Activated CD4-positive, alpha-beta T cell treated with anti-CD3 and anti-CD28 coated beads, Interleukin-2, amount 50 U/mL, for 4 hours (primary cell): ENCODE measurements around the gene ZNF700.
"Not testable (repeated sequence)": the region's sequence is repeated elsewhere in the genome, so short reads cannot be mapped to it uniquely, and the experiment has no call there.

Experiments
- DNase-seq, 2 experiments: peaks; one replicate each; pipeline ENCODE4 v3.0.0-alpha.2; 2020

ZNF700 gene

DNA sequence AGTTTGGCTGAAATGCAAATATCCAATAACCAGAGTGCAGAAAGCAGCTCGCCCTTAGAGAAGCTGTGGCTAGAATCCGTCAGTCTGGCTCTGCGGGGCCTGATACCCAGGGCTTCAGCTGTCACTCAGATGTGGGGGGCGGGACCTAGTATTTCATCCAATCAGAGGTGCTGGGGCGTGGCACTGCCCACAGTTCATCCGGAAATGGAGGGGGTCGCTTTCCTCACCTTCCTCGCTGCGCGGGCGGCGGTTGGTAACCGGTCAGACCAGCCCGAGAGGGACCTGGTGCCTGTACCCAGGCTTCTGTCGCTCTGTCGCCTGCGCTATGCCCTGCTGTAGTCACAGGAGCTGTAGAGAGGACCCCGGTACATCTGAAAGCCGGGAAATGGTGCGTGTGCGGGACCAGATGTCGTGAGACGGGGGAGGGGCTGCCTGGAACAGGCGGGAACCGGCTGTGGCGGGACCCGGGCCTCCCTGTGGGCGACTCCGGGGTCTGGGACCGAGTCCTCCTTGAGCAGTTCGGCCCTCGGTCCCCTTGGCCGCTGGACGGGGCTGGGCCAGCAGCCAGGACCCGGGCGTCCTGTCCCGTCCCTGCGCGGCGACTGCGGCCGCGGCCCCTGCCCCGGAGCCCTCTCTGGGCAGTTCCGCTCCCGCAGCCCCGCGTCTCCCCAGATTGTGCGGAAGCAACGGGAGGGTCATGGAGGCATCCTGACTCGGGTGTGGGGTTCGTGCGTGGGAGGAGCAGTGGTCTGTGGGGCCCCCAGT is at the start of gene ZNF700:
TSS of gene ZNF700 (plus strand) at position 222 of the 765 bp plus-strand sequence. CDS start at position 326, 104 bp downstream.
- DNase-seq = peak; percentile 89 to 90

DNA sequence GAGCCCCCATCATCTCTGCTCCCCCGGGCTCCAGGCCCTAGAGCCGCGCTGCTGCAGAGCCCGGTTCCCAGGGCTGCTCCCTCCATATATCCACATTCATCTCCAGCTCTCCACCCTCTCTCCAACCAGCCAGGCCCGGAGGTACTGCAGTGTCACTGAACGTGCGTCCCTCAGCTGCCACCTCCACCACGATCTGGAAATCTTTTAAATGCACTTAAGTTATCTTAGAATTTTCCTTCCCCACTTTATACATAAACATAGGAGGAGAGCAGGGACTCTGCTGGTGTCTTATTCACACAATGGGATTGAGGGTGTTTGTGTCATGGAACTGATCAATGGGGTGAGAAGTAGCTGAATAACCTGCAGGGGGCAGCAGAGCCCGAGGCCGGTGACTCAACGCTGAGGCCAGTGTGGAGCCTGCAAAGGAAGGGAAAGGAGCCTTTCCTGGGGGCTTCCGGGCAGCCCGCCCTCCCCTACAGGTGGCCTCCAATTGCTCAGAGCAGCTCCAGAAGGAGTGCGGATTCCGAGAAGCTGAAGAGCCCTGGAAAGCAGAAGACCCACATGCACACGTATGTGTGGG is 45.1 kb upstream of the ZNF700 start:
- DNase-seq = peak; percentile 16 to 31

DNA sequence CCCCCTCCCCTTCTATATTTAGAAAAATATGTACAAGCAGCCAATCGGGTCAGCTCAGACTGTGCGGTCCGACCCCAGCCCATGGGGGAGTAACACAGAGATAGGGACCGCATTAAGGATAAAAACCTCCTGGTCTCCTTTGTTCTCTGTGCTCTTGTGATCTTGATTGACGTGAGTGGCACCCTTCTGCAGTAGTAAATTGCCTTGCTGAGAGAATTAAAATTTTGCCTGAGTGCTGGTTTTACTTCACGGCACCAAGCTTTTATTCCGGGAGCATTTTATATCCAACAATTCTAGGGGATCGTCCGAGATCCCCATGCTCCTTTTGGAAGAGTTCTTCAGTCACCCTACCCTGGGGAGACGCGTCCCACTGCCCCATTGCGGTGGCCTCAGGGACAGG is 44.3 kb upstream of the ZNF700 start:
- DNase-seq = no peak

DNA sequence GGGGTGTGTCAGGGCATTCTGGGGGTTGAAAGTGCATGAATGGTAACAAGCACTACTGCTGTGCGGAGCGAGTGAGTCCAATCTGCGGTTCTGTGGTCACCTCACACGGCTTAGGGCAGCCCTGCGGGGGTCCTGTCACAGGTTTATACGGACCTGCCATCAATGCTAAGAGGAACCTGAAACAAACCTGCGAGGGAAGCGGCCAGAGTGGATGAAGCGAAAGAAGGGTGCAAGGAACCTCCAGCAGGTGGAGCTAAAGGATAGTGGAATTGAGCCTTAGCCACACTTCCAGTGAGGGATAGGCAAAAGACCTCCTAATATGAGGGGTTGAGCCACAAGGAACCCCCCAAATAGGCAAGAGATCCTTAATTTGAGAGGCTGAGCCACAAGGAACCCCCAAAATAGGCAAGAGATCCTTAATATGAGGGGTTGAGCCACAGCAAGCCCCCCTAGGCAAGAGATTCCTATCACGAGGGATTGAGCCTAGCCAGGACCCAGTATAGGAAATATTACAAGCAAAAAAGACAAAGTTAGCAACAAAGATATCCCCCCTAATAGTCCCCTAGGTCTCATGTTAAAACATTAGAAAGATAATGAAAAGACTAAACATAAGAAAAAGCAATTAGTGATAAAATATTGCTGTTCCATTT is 43.6 kb upstream of the ZNF700 start:
- DNase-seq = peak; percentile 52

DNA sequence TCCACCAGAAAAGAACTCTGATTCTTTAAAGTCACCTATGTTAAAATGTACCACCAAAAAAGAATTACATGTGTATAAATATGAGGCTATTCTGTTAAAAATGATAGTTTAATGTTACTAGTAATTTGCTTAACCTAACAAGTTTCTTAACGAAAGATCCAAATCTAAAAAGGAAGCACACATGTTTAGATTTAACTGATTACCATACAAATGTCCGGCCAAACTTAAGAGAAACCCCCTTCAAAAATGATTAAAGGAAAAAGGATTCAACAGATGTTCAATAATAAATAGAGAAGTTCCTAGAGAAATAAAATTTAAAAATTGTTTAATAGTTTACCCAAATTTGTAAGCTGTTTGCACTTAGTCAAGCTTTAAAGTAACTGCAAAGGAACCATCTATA is 42.3 kb upstream of the ZNF700 start:
- DNase-seq = no peak

DNA sequence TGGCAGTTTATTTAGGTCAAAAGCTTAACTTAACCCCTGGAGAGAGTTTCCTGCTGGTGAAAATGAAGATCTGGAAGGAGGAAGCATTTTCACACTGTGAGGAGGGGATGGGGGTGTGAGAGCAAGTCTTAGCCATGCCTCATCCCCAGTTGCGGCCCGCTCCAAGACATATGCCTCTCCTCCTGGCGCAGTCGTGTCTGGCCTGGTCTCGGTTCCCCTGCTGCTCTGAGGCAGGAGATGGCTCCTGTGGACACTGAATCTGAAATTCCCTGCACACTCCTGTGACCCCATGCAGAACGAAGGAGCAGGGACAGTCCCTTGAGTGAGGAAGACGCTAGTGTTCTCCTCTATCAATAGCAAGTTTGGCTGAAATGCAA is 37.7 kb upstream of the ZNF700 start:
- no peak for DNase-seq

DNA sequence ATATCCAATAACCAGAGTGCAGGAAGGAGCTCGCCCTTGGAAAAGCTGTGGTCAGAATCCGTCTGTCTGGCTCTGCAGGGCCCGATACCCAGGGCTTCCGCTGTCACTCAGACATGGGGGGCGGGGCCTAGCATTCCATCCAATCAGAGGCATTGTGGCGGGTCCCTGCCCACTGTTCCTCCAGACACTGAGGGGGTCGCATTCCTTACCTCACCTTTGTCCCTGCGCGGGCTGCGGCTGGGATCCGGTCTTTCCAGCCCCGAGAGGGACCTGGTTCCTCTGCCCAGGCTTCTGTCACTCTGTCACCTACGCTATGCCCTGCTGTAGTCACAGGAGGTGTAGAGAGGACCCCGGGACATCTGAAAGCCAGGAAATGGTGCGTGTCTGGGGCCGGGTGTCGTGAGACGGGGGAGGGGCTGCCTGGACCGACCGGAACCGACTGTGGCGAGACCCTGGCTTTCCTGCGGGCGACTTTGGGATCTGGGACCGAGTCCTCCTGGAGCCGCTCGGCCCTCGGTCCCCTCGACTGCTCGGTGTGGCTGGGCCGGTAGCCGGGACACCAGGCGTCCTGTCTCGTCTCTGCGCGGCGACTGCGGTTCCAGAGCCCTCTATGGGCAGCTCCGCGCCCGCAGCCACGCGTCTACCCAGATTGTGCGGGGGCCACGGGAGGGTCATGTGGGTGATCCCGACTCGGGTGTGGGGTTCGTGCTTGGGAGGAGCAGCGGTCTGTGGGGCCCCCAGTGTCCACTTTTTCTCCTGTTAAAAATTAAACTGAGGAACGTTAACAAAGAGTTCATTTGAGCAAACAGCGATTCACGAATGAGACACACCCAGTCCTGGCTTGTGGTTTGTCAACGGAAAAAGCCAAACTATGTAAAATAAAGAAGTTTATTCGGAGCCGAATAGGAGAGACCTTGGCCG is 37.0 kb upstream of the ZNF700 start, which contains the start of gene ZNF69:
TSS of gene ZNF69 (plus strand) at position 172 of the 921 bp plus-strand sequence. CDS start at position 314, 142 bp downstream.
- DNase-seq = peak; percentile 29 to 35

DNA sequence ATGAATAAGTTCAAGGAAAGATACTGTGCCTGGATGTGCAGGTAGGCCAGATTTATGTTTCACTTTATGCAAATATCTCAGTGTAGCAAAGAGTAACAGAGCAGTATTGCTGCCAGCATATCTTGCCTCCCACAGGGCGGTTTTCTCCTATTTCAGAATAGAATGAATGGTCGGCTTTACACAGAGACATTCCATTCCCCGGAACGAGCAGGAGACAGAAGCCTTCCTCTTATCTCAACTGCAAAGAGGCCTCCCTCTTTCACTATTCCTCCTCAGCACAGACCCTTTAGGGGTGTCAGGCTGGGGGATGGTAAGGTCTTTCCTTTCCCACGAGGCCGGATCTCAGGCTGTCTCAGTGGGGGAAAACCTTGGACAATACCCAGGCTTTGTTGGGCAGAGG is 35.0 kb upstream of the ZNF700 start:
- DNase-seq = not testable (repeated sequence)

DNA sequence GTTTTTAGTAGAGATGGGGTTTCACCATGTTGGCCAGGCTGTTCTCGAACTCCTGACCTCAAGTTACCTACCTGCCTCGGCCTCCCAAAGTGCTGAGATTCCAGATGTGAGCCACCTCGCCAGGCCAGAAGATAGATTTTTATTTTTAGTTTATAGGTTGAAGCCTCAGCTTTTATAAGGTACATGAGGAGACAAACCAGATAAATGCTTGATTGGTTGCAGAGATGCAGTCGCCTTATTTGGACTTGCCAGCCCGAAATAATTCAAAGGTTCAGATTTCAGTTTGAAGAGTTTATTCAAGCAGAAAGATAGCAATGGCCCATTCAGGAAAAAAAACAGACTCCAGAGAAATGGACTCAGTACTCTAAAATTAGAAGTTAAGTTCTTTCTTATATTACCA is 34.3 kb upstream of the ZNF700 start:
- no peak for DNase-seq

DNA sequence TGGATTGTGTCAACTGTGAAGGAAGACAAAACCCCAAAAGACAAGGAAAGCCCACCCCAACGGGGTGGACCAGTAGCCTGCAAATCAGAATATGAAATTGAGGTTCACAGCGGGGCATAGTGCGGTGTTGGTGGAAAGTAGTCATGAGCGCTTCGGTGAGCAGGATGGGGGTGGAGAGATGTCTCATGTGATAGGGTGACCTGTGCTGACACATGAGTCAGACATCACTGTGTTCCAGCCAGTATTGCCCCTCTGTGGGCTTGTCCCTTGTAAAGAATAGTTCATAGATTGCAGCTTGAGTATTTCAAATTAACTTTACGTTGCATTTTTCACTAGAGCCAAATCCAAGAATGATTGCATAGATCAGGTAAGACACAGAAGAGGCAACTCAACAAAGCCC is 30.1 kb upstream of the ZNF700 start:
- no peak for DNase-seq

DNA sequence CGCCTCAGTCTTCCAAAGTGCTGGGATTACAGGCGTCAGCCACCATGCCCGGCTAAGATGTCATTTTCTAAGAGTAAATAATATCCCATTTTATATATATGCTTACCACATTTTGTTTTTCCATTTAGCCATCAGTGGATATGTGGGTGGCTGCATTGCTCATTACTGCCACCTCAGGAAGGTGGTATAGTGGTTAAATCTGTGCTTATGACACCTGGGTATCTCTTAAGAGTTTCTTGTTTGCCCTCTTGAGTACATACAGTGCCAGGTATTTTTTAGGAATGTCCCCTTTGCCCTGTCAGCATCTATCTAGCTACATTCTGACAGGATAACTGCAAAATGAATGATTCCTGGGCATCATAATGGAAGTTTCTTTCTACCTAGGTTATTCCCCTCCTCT is 22.7 kb upstream of the ZNF700 start:
- DNase-seq = no peak

DNA sequence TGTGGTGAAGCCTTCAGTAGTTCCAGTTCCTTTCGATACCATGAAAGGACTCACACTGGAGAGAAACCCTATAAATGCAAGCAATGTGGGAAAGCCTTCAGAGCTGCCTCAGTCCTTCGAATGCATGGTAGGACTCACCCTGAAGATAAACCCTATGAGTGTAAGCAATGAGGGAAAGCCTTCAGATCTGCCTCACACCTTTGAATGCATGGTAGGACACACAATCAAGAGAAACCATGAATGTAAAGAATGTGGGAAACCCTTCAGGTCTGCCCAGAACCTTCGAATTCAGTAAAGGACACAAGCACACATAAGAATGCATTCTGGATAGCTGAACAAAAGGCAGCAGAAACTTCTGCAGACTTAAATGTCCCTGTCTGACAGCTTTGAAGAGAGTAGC is 19.0 kb upstream of the ZNF700 start:
- no peak for DNase-seq

DNA sequence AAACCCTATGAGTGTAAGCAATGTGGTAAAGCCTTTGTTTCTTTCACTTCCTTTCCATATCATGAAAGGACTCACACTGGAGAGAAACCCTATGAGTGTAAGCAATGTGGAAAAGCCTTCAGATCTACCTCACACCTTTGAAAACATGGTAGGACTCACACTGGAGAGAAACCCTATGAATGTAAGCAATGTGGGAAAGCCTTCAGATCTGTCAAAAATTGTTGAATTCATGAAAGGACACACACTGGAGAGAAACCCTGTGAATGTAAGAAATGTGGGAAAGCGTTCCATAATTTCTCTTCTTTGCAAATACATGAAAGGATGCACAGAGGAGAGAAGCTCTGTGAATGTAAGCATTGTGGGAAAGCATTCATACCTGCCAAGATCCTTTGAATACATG is 13.0 kb upstream of the ZNF700 start:
- DNase-seq = not testable (repeated sequence)

DNA sequence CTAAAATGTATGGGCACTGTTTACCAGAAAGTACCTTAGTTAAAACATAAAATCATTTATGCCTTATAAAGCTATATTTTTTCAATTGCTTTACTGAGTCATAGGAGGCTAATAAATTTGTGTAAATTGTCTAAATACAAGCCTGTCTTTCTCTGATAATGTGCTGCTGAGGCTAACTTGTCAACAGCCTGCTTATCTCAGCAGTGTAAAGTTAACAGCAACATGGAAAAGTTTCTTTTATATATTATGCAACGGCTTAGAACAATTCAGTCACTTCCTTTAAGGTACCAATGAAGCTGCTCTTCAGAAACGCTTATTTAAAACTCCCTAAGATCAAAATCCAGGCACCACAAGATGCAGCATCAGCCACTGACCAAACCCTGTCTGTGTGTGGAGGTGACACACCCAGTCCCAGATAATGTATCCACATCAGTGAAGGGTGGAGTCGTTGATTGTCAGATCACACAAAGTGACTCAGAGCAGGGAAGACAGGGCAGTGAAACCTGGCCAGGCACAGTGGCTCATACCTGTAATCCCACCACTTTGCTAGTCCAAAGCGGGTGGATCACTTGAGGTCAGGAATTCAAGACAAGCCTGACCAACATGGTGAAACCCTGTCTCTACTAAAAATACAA is 10.4 kb upstream of the ZNF700 start:
- not testable (repeated sequence) for DNase-seq

DNA sequence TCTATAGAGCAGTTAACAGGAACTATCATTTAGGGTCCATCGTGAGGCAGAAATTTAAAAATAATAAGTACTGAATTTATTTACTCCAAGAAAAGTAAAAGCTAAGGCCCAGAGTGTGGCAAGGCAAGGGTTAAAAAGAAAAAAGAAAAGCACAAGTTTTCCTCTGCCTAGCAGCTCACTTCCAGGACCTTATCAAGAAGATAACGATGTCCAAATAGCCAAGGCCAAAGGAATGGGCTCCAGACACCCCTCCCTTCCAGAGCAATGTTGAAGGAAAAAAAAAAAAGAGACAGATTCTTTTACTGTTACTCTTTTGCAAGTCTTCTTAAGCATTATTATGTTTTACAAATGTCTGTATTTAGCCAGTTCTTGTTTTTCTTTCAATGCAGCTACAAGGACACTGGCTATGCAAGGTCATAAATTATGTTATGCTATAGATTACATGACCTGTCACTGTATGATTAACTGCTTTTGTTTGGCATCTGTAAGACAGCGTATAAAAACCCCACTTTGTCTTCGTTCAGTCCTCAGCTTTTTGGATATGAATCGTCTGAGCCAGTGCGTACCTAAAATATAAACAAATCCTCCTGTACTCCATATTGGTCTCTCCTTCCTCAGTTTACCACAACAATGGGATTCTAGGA is 2.9 kb upstream of the ZNF700 start:
- no peak for DNase-seq

DNA sequence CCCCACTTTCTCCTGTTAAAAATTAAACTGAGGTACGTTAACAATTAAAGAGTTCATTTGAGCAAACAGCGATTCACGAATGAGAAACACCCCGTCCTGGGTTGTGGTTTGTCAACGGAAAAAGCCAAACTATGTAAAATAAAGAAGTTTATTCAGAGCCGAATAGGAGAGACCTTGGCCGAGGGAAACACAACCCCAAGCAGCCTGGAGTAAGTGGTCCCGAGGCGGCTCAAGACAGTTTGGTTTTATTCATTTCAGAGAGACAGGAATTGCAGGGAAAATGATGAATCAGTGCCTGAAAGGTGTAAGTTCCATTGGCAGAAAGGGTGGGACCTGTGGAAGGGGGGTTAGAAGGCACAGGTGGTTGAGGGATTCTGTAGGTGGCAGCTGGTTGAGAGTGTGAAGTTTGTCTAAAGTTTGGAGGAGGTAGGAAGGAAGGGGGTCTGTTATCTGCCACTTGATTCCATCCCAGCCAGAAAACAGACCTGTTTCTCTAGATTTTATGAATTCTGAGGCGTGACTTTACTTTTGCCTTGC is 812 bp downstream of the ZNF700 start:
- DNase-seq = not testable (repeated sequence)

DNA sequence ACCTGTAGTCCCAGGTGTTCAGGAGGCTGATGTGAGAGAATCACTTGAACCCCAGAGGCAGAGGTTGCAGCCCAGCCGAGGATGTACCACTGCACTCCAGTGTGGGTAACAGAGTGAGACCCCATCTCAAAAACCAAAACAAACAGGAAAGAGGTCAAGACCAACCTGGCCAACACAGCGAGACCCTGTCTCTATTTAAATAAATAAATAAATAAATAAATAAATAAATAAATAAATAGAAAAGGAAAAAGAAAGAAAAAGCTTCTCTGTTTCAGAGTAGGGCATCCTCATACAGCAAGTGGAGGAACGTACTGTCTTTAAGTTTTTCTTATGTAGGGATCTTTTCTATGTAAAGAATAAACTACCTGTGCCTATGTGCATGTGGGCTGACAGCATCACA is 2.3 kb downstream of the ZNF700 start:
- no peak for DNase-seq

DNA sequence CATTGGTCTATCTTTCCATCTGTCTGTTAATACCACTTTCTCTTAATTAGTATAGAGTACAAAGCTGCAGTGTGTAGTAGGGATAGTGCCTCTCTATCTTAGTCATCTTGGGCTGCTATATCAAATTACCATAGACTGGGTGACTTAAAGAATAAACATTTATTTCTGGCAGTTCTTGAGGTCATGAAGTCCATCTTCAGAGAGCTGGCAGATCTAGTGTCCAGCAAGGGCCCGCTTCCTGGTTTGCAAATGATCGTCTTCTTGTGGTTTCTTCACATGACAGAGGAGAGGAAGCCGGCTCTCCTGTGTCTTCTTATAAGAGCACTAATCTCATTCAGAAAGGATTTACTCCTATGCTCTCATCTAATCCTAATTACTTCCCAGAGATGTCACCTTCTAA is 6.1 kb downstream of the ZNF700 start:
- no peak for DNase-seq

DNA sequence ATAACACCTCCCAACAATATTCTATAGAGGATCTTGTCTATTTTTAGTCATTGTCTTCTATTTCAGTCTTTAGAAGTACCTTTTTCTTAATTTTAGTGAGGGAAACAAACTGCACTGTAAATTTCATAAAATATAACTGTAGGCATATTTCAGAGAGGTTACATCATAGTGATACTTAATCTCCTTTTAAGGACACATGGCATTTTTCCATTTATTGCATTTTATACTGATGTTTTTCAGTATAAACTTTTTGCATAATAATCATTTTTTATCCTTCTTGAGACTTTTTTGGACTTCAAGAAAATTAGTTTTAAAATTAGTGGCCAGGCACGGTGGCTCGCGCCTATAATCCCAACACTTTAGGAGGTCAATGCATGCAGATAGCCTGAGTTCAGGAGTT is 6.6 kb downstream of the ZNF700 start:
- no peak for DNase-seq

DNA sequence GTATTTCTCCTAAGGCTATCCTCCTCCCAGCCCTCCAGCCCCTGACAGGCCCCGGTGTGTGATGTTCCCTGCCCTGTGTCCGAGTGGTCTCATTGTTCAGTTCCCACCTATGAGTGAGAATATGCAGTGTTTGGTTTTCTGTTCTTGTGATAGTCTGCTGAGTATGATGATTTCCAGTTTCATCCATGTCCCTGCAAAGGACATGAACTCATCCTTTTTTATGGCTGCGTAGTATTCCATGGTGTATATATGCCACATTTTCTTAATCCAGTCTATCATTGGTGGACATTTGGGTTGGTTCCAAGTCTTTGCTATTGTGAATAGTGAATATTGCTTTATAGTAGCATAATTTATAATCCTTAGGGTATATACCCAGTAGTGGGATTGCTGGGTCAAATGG is 10.9 kb downstream of the ZNF700 start:
- DNase-seq = not testable (repeated sequence)

DNA sequence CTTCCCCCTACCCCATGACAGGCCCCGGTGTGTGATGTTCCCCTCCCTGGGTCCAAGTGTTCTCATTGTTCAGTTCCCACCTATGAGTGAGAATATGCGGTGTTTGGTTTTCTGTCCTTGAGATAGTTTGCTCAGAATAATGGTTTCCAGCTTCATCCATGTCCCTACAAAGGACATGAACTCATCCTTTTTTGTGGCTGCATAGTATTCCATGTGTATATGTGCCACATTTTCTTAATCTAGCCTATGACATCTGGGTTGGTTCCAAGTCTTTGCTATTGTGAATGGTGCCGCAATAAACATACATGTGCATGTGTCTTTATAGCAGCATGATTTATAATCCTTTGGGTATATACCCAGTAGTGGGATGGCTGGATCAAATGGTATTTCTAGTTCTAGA is 13.5 kb downstream of the ZNF700 start:
- not testable (repeated sequence) for DNase-seq
